Forelimb muscle (tissue), 1 donor: ENCODE data around the gene TM4SF20. TPM values are rescaled to one million over a fixed set of nuclear protein-coding genes. Genes with fewer than 3 reads are reported as not detected.
"Not testable (repeated sequence)": the region's sequence is repeated elsewhere in the genome, so short reads cannot be mapped to it uniquely, and the experiment has no call there.

ENCODE experiments used
- DNase-seq: peaks from one replicate; pipeline ENCODE4 v3.0.0-alpha.2; 2013; ENCODE audit warnings: low read depth
- polyA plus RNA-seq: library from polyadenylated mRNA; unstranded; fragments of 120-200 nt; gene quantifications from one replicate; pipeline ENCODE4 v1.2.1, GENCODE V29; 2013; ENCODE audit not compliant: insufficient read length

The TM4SF20 gene
- polyA plus RNA-seq, 1 donor, result 0.06 TPM

GRCh38 chr2:227398684-227399670 is 19.9 kb upstream of the TM4SF20 start:
- DNase-seq, result no peak

- DNase-seq, result no peak
Measured at GRCh38 chr2:227397562-227397961, 18.5 kb upstream of the TM4SF20 start.

GRCh38 chr2:227395556-227395955 is 16.4 kb upstream of the TM4SF20 start:
- no peak for DNase-seq

DNA sequence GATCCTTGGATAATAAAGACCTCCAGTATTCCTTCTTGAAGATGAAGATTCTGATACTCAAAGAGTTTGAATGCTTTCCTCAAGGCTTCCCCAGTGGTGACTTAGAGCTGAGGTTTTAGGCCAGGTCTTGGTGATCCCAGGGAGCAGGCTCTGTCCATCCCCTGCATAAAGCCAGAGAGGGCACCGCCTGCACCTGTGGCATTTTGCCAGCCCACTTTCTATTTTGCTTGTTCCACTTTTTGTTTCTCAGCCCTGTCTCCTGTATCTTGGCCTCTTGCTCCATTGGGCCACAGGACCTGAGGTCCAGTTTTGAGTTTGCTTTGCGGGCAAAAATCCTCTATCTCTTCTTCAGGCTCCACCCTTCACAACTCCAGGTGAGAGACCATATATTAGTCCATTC is 15.3 kb upstream of the TM4SF20 start:
- DNase-seq, result no peak

DNA sequence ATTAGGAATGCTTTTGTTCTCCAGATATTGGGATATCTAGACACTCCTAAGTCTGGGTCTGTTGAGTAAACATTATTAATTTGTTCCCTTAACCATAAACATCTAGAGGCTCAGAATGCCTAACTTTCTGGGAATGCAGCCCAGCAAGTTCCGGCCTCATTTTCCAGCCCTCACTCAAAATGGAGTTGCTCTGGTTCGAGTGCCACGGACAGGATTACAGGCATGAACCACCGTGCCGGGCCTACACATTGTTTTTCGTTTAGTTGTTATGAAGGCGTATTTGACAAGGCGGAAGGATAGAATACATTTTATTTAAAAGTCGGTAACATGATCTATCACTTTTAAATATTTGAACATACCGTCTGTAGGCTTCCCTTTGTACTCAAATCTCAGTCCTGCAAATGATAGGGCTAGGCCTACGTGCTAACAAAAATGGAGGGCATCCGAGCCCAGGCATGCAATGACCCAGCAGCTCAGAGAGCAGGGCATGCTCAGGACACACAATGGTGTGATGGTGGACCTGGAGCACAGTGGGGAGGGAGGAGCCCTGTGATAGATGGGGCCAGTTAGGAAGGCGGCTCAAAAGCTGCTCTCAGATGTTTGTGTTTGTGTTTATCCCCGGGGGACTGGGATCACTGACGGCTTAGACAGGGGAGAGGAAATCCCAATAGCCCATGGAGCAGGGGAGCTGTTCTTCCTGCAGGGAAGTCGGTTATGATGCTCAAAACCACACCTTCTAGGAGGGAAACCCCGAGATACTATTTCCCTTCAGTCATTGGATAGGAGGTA is 11.6 kb upstream of the TM4SF20 start:
- DNase-seq, result no peak

DNA sequence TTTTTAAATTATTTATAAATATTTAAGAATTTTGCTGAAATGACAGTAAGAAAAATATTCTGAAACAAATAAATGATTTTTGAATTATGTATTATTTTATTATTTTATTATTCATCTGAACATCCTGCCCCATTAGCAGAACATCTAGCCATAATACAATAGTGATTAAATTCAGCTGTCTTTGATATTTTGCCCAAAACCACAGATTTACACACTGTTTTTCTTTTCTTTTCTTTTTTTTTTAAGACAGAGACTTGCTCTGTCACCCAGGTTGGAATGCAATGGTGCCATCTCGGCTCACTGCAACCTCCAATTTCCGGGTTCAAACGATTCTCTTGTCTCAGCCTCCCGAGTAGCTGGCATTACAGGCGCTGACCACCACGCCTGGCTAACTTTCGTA is 10.6 kb upstream of the TM4SF20 start:
- DNase-seq, result no peak

- DNase-seq, result no peak
Measured at GRCh38 chr2:227389231-227389630, 10.1 kb upstream of the TM4SF20 start.

GRCh38 chr2:227388537-227389011 is 9.5 kb upstream of the TM4SF20 start:
- DNase-seq, result no peak

- DNase-seq, result not testable (repeated sequence)
Measured at GRCh38 chr2:227387583-227387982, 8.5 kb upstream of the TM4SF20 start, which contains the start of gene SCYGR1. Gene SCYGR1, minus strand, starts transcription at chr2:227387949. Its CDS starts 0 bp downstream, at chr2:227387949.

GRCh38 chr2:227386630-227387029 is 7.5 kb upstream of the TM4SF20 start:
- DNase-seq, result no peak

GRCh38 chr2:227383686-227384085 is 4.6 kb upstream of the TM4SF20 start:
- no peak for DNase-seq

- DNase-seq, result not testable (repeated sequence)
Measured at GRCh38 chr2:227382241-227382835, 3.2 kb upstream of the TM4SF20 start.

- no peak for DNase-seq
Measured at GRCh38 chr2:227378371-227378782, 729 bp downstream of the TM4SF20 start.

DNA sequence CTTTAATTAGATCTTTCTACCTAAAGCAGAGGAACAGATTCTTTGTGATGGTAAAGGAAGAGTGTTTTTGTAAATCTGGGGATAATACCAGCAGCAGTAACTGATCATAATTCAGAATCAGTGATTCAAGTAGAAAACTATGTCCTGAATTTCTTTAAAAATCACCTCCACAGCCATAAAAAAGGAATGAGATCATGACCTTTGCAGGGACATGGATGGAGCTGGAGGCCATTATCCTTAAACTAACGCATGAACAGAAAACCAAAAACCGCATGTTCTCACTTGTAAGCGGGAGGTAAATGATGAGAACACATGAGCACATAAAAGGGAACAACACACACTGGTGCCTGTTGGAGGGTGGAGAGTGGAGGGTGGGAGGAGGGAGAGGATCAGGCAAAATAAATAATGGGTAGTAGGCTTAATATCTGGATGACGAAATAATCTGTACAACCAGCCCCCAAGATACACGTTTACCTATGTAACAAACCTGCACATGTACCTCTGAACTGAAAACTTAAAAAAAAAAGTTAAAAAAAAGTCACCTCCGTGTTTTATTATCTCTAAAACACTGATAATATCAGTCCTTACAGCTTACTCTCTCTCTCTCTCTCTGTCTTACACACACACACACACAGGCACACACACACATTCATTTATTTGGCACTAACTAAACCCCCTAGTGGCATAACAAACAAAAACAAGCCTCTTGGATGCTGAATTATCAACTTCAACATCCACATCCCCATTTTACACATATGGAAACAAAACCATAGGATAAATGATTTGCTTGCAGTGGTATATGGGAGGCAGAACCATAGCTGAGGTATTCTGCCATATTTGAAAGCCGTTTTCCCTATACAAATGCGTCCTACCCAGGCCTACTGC is 1.4 kb downstream of the TM4SF20 start:
- DNase-seq, result no peak

GRCh38 chr2:227376656-227377396 is 2.3 kb downstream of the TM4SF20 start:
- DNase-seq, result no peak

- DNase-seq, result no peak
Measured at GRCh38 chr2:227374158-227374557, 4.9 kb downstream of the TM4SF20 start.

DNA sequence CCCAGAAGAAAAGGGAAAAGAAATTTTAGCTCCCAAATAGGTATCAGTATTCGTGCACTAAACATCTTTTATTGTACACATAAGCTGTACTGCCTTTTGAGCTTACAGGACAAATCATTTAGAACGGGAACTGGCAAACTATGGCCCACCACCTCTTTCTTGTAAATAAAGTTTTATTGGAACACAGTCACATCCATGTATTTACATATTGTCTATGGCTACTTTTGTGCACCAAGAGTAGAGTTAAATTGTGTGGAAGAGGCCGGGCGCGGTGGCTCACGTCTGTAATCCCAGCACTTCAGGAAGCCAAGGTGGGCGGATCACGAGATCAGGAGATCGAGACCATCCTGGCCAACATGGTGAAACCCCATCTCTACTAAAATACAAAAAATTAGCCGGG is 5.7 kb downstream of the TM4SF20 start:
- DNase-seq, result no peak

DNA sequence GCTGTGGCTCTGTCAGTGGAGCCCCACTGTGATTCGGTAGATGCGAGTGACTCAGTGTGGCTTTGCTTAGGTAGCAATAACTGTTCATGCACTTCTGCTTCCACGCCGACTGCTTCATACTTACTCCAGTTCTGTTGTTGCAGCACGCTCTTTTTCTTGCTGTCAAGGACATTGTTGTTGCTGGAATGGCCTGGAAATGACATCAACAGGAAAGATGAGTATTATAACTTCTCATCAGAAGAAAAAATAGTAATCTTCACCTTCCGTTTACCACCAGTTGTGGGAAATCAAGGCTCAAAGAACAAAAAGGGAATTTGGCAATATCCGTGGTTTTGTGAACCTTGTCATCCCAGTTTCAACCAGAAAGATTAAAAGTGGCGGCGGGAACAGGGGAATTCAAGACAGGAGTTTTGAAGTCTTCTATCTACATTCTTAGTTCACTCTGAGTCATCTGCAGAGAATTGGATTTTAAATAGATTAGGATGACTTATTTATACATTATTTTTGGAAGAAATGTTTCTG is 8.3 kb downstream of the TM4SF20 start:
- peak; percentile 17 for DNase-seq

DNA sequence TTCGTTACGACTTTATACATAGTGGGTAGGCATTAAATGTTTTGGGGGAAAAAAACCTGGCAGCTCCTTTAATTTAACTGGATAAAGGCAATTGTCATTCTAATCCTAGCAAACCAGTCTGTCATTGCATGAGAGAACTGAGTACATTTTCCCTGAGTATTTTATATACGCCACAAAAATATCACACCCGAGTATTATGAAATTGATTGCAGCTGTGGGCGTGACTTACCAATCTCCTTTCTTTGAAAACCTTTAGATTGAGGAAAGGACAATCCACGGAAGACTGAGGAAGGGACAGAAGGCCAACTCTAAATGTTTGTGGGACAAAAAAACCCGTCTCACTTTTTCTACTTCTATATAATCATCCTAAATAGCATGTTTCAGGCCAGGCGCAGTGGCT is 9.0 kb downstream of the TM4SF20 start:
- DNase-seq, result no peak

DNA sequence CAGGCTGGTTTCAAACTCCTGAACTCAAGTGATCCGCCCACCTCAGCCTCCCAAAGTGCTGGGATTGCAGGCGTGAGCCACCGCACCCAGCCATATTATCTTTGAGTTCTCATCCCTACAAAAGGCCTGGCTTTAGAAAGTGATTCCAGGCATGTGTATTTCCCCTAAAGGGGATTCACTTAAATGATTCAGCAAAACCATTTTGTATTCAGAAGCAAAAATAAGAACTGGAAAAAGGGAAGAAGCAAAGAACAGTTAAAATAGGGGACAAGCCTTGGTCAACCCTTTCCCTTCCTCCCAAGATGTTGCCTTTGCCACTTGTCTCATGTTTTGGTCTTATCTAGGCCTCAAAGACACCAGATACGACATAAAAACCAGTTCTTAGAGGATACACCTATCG is 10.5 kb downstream of the TM4SF20 start:
- no peak for DNase-seq
